CD4-positive, alpha-beta memory T cell (primary cell): ENCODE results near the gene ACOT12. TPM values are rescaled to one million over a fixed set of nuclear protein-coding genes. Genes with fewer than 3 reads are reported as not detected.

Experiments used
- CTCF ChIA-PET: fragments of 350-600 bp; sonication (Branson Sonifier 250); formaldehyde crosslinking; loops from one replicate; lab custom pipeline; 2021; ENCODE audit warnings: inconsistent platforms; ENCODE audit not compliant: partially characterized antibody; lab: Charles Lee
- POLR2A ChIA-PET: fragments of 350-600 bp; sonication (Branson Sonifier 250); formaldehyde crosslinking; loops from one replicate; lab custom pipeline; 2021; ENCODE audit not compliant: partially characterized antibody; lab: Charles Lee
- DNase-seq, 5 donors: peaks; one replicate each; pipeline versions ENCODE4 v3.0.0 to v3.0.0-alpha.2; 2020 to 2022; ENCODE audit warnings: mixed read lengths in 1 of 5
- H3K27ac ChIP-seq: one replicate; pipeline ENCODE4 v1.7.0; 2013; ENCODE audit warnings: low read depth, low read length
- H3K27me3 ChIP-seq: 2 replicates; pipeline ENCODE4 v1.7.0; 2013; ENCODE audit warnings: mild to moderate bottlenecking, low read length, moderate library complexity; ENCODE audit not compliant: insufficient read depth
- H3K36me3 ChIP-seq: 2 replicates; pipeline ENCODE4 v1.7.0; 2013; ENCODE audit warnings: mild to moderate bottlenecking, low read length, moderate library complexity; ENCODE audit not compliant: insufficient read depth
- H3K4me1 ChIP-seq: 2 replicates; pipeline ENCODE4 v1.7.0; 2013; ENCODE audit warnings: mild to moderate bottlenecking, low read length, moderate library complexity; ENCODE audit not compliant: insufficient read depth
- H3K4me3 ChIP-seq, 2 donors: one replicate each; pipeline ENCODE4 v1.7.0; 2013; ENCODE audit warnings: low read length in 2 of 2, mild to moderate bottlenecking in 1 of 2
- H3K9me3 ChIP-seq, 2 donors: one replicate each; pipeline ENCODE4 v1.7.0; 2013; ENCODE audit warnings: low read length in 2 of 2, control low read depth in 1 of 2; ENCODE audit not compliant: control insufficient read depth in 1 of 2
- H3K27ac Mint-ChIP-seq, 7 donors: one replicate each; pipeline ENCODE4 v1.8.0; 2020 to 2021; ENCODE audit warnings: mixed read lengths in 7 of 7, mild to moderate bottlenecking in 6 of 7, inconsistent platforms in 3 of 7, moderate library complexity in 3 of 7
- H3K27me3 Mint-ChIP-seq, 2 donors: one replicate each; pipeline ENCODE4 v1.8.0; 2020 to 2021; ENCODE audit warnings: mixed read lengths in 2 of 2
- H3K36me3 Mint-ChIP-seq, 2 donors: one replicate each; pipeline ENCODE4 v1.8.0; 2020 to 2021; ENCODE audit warnings: mixed read lengths in 2 of 2, inconsistent platforms in 1 of 2, mild to moderate bottlenecking in 1 of 2
- H3K4me1 Mint-ChIP-seq, 4 donors: one replicate each; pipeline ENCODE4 v1.8.0; 2020 to 2021; ENCODE audit warnings: mixed read lengths in 4 of 4, mild to moderate bottlenecking in 1 of 4
- H3K4me3 Mint-ChIP-seq, 8 donors: one replicate each; pipeline ENCODE4 v1.8.0; 2020 to 2021; ENCODE audit warnings: mixed read lengths in 8 of 8, mild to moderate bottlenecking in 7 of 8, moderate library complexity in 6 of 8, inconsistent platforms in 3 of 8
- H3K9me3 Mint-ChIP-seq, 8 donors: one replicate each; pipeline ENCODE4 v1.8.0; 2020 to 2021; ENCODE audit warnings: mixed read lengths in 8 of 8, mild to moderate bottlenecking in 5 of 8, inconsistent platforms in 3 of 8, moderate library complexity in 1 of 8
- intact Hi-C: fragments of 100-400 bp; cut with micrococcal nuclease; formaldehyde crosslinking; loops from one replicate; pipeline ENCODE4 v1.15.1; 2023
- polyA plus RNA-seq, 2 donors: library from polyadenylated mRNA; unstranded; fragments of 300-500 nt; fragmentation: Illumina TruSeq; gene quantifications; one replicate each; pipeline ENCODE4 v1.2.3, GENCODE V29; 2021
- total RNA-seq, 2 experiments: library from RNA; stranded (reverse); gene quantifications; one replicate each; pipeline ENCODE4 v1.2.3, GENCODE V29; 2021

Gene ACOT12
- total and polyA plus RNA-seq, 4 experiments from 2014 or later = 0.41 TPM; not detected in 3

- intact Hi-C loops = no loop called here
- H3K27me3 ChIP-seq = no peaks in the 10 kb centered on the region
- Mint-ChIP-seq H3K27me3 (peaks cover 27 to 34% of the 10 kb centered on the region in 2 donors), H3K4me1 (peaks cover 0 to 1% (median 0%) of the 10 kb centered on the region in 4 donors), H3K4me3 (no peak overlapping the region), H3K9me3 (peaks cover 0 to 2% (median 0%) of the 10 kb centered on the region in 8 donors), H3K27ac (no peak overlapping the region), H3K36me3 (peaks cover 0 to 4% of the 10 kb centered on the region in 2 donors)
- H3K4me1 ChIP-seq = peaks cover 4% of the 10 kb centered on the region
- H3K9me3 ChIP-seq = no peaks in the 10 kb centered on the region
- ChIA-PET CTCF (no interaction called here), POLR2A (no interaction called here)
- H3K27ac ChIP-seq = no peak overlapping the region
- DNase-seq = no peak
- no peaks in the 10 kb centered on the region for H3K36me3 ChIP-seq
- no peak overlapping the region for H3K4me3 ChIP-seq
These were observed 4.9 kb downstream of the ACOT12 start for GRCh38 chr5:81389025-81389424.

GRCh38 chr5:81388169-81388568 lies 5.8 kb downstream of the ACOT12 start:
- no peaks in the 10 kb centered on the region for H3K4me1 ChIP-seq
- POLR2A ChIA-PET = no interaction called here
- no peak overlapping the region for H3K4me3 ChIP-seq
- H3K4me1 Mint-ChIP-seq = no peaks in the 10 kb centered on the region
- DNase-seq = no peak
- CTCF ChIA-PET = no interaction called here
- no peak overlapping the region for H3K27ac ChIP-seq
- no peaks in the 10 kb centered on the region for H3K9me3 ChIP-seq
- H3K36me3 Mint-ChIP-seq = peaks cover 0 to 4% of the 10 kb centered on the region in 2 donors
- H3K36me3 ChIP-seq = no peaks in the 10 kb centered on the region
- no peaks in the 10 kb centered on the region for H3K27me3 ChIP-seq
- H3K27ac Mint-ChIP-seq = no peak overlapping the region
- intact Hi-C loops = no loop called here
- peaks cover 0 to 2% (median 0%) of the 10 kb centered on the region in 8 donors for H3K9me3 Mint-ChIP-seq
- H3K4me3 Mint-ChIP-seq = no peak overlapping the region
- peaks cover 22 to 29% of the 10 kb centered on the region in 2 donors for H3K27me3 Mint-ChIP-seq

- ChIA-PET POLR2A (no interaction called here), CTCF (no interaction called here)
- H3K4me1 ChIP-seq = no peaks in the 10 kb centered on the region
- no peaks in the 10 kb centered on the region for H3K36me3 ChIP-seq
- Mint-ChIP-seq H3K4me1 (no peaks in the 10 kb centered on the region), H3K4me3 (no peak overlapping the region), H3K27me3 (peaks cover 3 to 9% of the 10 kb centered on the region in 2 donors), H3K27ac (no peak overlapping the region), H3K36me3 (peaks cover 0 to 1% of the 10 kb centered on the region in 2 donors), H3K9me3 (peaks cover 0 to 2% (median 0%) of the 10 kb centered on the region in 8 donors)
- intact Hi-C loops = no loop called here
- H3K27ac ChIP-seq = no peak overlapping the region
- no peak overlapping the region for H3K4me3 ChIP-seq
- no peaks in the 10 kb centered on the region for H3K27me3 ChIP-seq
- H3K9me3 ChIP-seq = no peaks in the 10 kb centered on the region
- DNase-seq = no peak
These were observed 10.1 kb downstream of the ACOT12 start for GRCh38 chr5:81383867-81384266.

- H3K36me3 ChIP-seq = no peaks in the 10 kb centered on the region
- H3K27me3 ChIP-seq = no peaks in the 10 kb centered on the region
- H3K27me3 Mint-ChIP-seq = peaks cover 8 to 11% of the 10 kb centered on the region in 2 donors
- H3K4me1 Mint-ChIP-seq = no peaks in the 10 kb centered on the region
- no peaks in the 10 kb centered on the region for H3K36me3 Mint-ChIP-seq
- H3K27ac Mint-ChIP-seq = no peak overlapping the region
- no peaks in the 10 kb centered on the region for H3K4me1 ChIP-seq
- H3K4me3 ChIP-seq = no peak overlapping the region
- DNase-seq = no peak
- no peak overlapping the region for H3K4me3 Mint-ChIP-seq
- no peaks in the 10 kb centered on the region for H3K9me3 ChIP-seq
- no peaks in the 10 kb centered on the region for H3K9me3 Mint-ChIP-seq
- CTCF ChIA-PET = no interaction called here
- H3K27ac ChIP-seq = no peak overlapping the region
- POLR2A ChIA-PET = no interaction called here
- intact Hi-C loops = no loop called here
These were observed 22.5 kb downstream of the ACOT12 start for GRCh38 chr5:81371354-81371876.

GRCh38 chr5:81370912-81371311 lies 23.0 kb downstream of the ACOT12 start:
- H3K4me1 ChIP-seq = no peaks in the 10 kb centered on the region
- POLR2A ChIA-PET = no interaction called here

GRCh38 chr5:81365541-81365940 lies 28.4 kb downstream of the ACOT12 start:
- peaks cover under 1 to 2% of the 10 kb centered on the region in 2 donors for H3K27me3 Mint-ChIP-seq
- H3K4me3 ChIP-seq = no peak overlapping the region
- no peaks in the 10 kb centered on the region for H3K4me1 Mint-ChIP-seq
- H3K27ac ChIP-seq = no peak overlapping the region
- H3K36me3 ChIP-seq = no peaks in the 10 kb centered on the region
- no peaks in the 10 kb centered on the region for H3K9me3 Mint-ChIP-seq
- H3K27ac Mint-ChIP-seq = no peak overlapping the region
- CTCF ChIA-PET = no interaction called here
- POLR2A ChIA-PET = no interaction called here
- intact Hi-C loops = no loop called here
- no peaks in the 10 kb centered on the region for H3K9me3 ChIP-seq
- no peaks in the 10 kb centered on the region for H3K36me3 Mint-ChIP-seq
- DNase-seq = no peak
- H3K4me1 ChIP-seq = no peaks in the 10 kb centered on the region
- no peak overlapping the region for H3K4me3 Mint-ChIP-seq
- H3K27me3 ChIP-seq = no peaks in the 10 kb centered on the region

More at GRCh38 chr5:81370912-81371311, 23.0 kb downstream of the ACOT12 start:
- CTCF ChIA-PET = no interaction called here
- Mint-ChIP-seq H3K4me3 (no peak overlapping the region), H3K36me3 (no peaks in the 10 kb centered on the region), H3K27me3 (peaks cover 6 to 9% of the 10 kb centered on the region in 2 donors), H3K9me3 (no peaks in the 10 kb centered on the region), H3K4me1 (no peaks in the 10 kb centered on the region), H3K27ac (no peak overlapping the region)
- no peak for DNase-seq
- no peaks in the 10 kb centered on the region for H3K9me3 ChIP-seq
- no peaks in the 10 kb centered on the region for H3K27me3 ChIP-seq
- intact Hi-C loops = no loop called here
- H3K36me3 ChIP-seq = no peaks in the 10 kb centered on the region
- no peak overlapping the region for H3K4me3 ChIP-seq
- H3K27ac ChIP-seq = no peak overlapping the region

GRCh38 chr5:81363093-81363871 lies 30.7 kb downstream of the ACOT12 start:
- peaks cover 0 to 2% (median 0%) of the 10 kb centered on the region in 8 donors for H3K9me3 Mint-ChIP-seq
- peaks cover 3 to 6% of the 10 kb centered on the region in 2 donors for H3K27me3 Mint-ChIP-seq
- intact Hi-C loops = no loop called here
- no peaks in the 10 kb centered on the region for H3K36me3 Mint-ChIP-seq
- DNase-seq = no peak
- peaks cover 0 to 4% (median 0%) of the 10 kb centered on the region in 4 donors for H3K4me1 Mint-ChIP-seq
- CTCF ChIA-PET = no interaction called here
- POLR2A ChIA-PET = no interaction called here
- no peaks in the 10 kb centered on the region for H3K4me1 ChIP-seq
- no peak overlapping the region for H3K4me3 ChIP-seq
- H3K27ac Mint-ChIP-seq = no peak overlapping the region
- no peak overlapping the region for H3K27ac ChIP-seq
- H3K4me3 Mint-ChIP-seq = no peak overlapping the region
- no peaks in the 10 kb centered on the region for H3K27me3 ChIP-seq
- no peaks in the 10 kb centered on the region for H3K36me3 ChIP-seq
- no peaks in the 10 kb centered on the region for H3K9me3 ChIP-seq
